Natural killer cell (primary cell): ENCODE data around the gene CDC27. TPM values are rescaled to one million over a fixed set of nuclear protein-coding genes. Genes with fewer than 3 reads are reported as not detected.
"Not testable (repeated sequence)": the region's sequence is repeated elsewhere in the genome, so short reads cannot be mapped to it uniquely, and the experiment has no call there.

Source experiments
- ATAC-seq, 3 donors: fragments of 150-1000 bp in 2 of 3; fragments of 200-7000 bp in 1 of 3; cut with Tn5 transposase; 1 replicate in 1 of 3; 2 replicates in 2 of 3; pipeline ENCODE4 v1.10.0; 2021; ENCODE audit warnings: mild to moderate bottlenecking in 2 of 3, moderate library complexity in 2 of 3
- DNase-seq, 2 donors: peaks; one replicate each; pipeline versions ENCODE4 v3.0.0 to v3.0.0-alpha.2; 2013 to 2021; ENCODE audit warnings: mixed read lengths in 1 of 2
- H3K27ac ChIP-seq: one replicate; pipeline ENCODE4 v1.5.1; 2013; ENCODE audit warnings: mild to moderate bottlenecking, low read length
- H3K27me3 ChIP-seq: one replicate; pipeline ENCODE4 v1.6.1; 2013; ENCODE audit warnings: low read length; ENCODE audit not compliant: control insufficient read depth, insufficient read depth
- H3K36me3 ChIP-seq: one replicate; pipeline ENCODE4 v1.6.1; 2013; ENCODE audit warnings: low read length; ENCODE audit not compliant: control insufficient read depth, insufficient read depth
- H3K4me1 ChIP-seq: one replicate; pipeline ENCODE4 v1.6.1; 2013; ENCODE audit warnings: low read length; ENCODE audit not compliant: control insufficient read depth, insufficient read depth
- H3K4me3 ChIP-seq: one replicate; pipeline ENCODE4 v1.5.1; 2013; ENCODE audit warnings: low read length
- H3K9me3 ChIP-seq: one replicate; pipeline ENCODE4 v1.6.1; 2013; ENCODE audit warnings: low read length; ENCODE audit not compliant: control insufficient read depth, insufficient read depth
- H3K27ac Mint-ChIP-seq, 2 donors: one replicate each; pipeline ENCODE4 v1.8.0; 2022; ENCODE audit warnings: mild to moderate bottlenecking in 2 of 2, mixed read lengths in 2 of 2, moderate library complexity in 1 of 2
- H3K27me3 Mint-ChIP-seq, 2 donors: one replicate each; pipeline ENCODE4 v1.8.0; 2022; ENCODE audit warnings: low read depth in 2 of 2, mixed read lengths in 2 of 2
- H3K36me3 Mint-ChIP-seq: one replicate; pipeline ENCODE4 v1.8.0; 2022; ENCODE audit warnings: mixed read lengths
- H3K4me1 Mint-ChIP-seq, 2 donors: one replicate each; pipeline ENCODE4 v1.8.0; 2022; ENCODE audit warnings: mixed read lengths in 2 of 2
- H3K4me3 Mint-ChIP-seq: one replicate; pipeline ENCODE4 v1.8.0; 2022; ENCODE audit warnings: mild to moderate bottlenecking, moderate library complexity, mixed read lengths
- H3K9me3 Mint-ChIP-seq, 2 donors: one replicate each; pipeline ENCODE4 v1.8.0; 2022; ENCODE audit warnings: mixed read lengths in 2 of 2
- CTCF ChIP-seq: fragments of 200-600 bp; IDR thresholded peaks from one replicate; pipeline ENCODE4 v1.8.0; 2022; ENCODE audit warnings: antibody characterized with exemption
- WGBS: methylation state at CpG from one replicate; pipeline ENCODE4 v1.1.7; 2013; ENCODE audit warnings: missing lambda C conversion rate; ENCODE audit not compliant: insufficient coverage; 5-methylcytosine and 5-hydroxymethylcytosine counted together
- intact Hi-C: fragments of 100-400 bp; cut with micrococcal nuclease; formaldehyde crosslinking; loops from one replicate; pipeline ENCODE4 v1.14.2; 2022
- total RNA-seq, 4 donors: library from RNA; stranded (reverse); fragments of 120-200 nt in 1 of 4; gene quantifications; one replicate each; pipeline versions ENCODE4 v1.2.3 to v1.2.4, GENCODE V29; 2013 to 2022

Gene CDC27
- total RNA-seq, 3 donors from 2014 or later (not counting 1 experiment from before 2014, with no cell fraction given) = 77.3 to 87.3 (median 78.8) TPM

GRCh38 chr17:47085736-47086135, 103.4 kb downstream of the CDC27 start:
- H3K27me3 Mint-ChIP-seq = no peaks in the 10 kb centered on the region
- intact Hi-C loops = no loop called here
- Histone ChIP-seq H3K27me3 (no peaks in the 10 kb centered on the region), H3K4me1 (no peaks in the 10 kb centered on the region), H3K9me3 (no peaks in the 10 kb centered on the region), H3K27ac (no peak overlapping the region), H3K36me3 (no peaks in the 10 kb centered on the region), H3K4me3 (no peak overlapping the region)
- peaks cover 12 to 34% of the 10 kb centered on the region in 2 donors for H3K4me1 Mint-ChIP-seq
- H3K36me3 Mint-ChIP-seq = no peaks in the 10 kb centered on the region
- no peak for DNase-seq
- no CpG with 5 or more reads among the region's 1 CpG for WGBS
- no peak overlapping the region for H3K4me3 Mint-ChIP-seq
- H3K27ac Mint-ChIP-seq = no peak overlapping the region
- no peaks in the 10 kb centered on the region for H3K9me3 Mint-ChIP-seq
- ATAC-seq = no peak
- TF ChIP-seq CTCF = no peak

GRCh38 chr17:47078801-47079200, 110.3 kb downstream of the CDC27 start:
- no peak for DNase-seq
- Histone ChIP-seq H3K27me3 (no peaks in the 10 kb centered on the region), H3K4me1 (no peaks in the 10 kb centered on the region), H3K4me3 (no peak overlapping the region), H3K9me3 (no peaks in the 10 kb centered on the region), H3K36me3 (no peaks in the 10 kb centered on the region), H3K27ac (no peak overlapping the region)
- H3K27ac Mint-ChIP-seq = no peak overlapping the region
- no peak for ATAC-seq
- H3K27me3 Mint-ChIP-seq = no peaks in the 10 kb centered on the region
- WGBS = no CpG with 5 or more reads among the region's 3 CpGs
- no peak overlapping the region for H3K4me3 Mint-ChIP-seq
- H3K9me3 Mint-ChIP-seq = no peaks in the 10 kb centered on the region
- H3K36me3 Mint-ChIP-seq = no peaks in the 10 kb centered on the region
- intact Hi-C loops = no loop called here
- no peak for TF ChIP-seq CTCF
- peaks cover 2 to 11% of the 10 kb centered on the region in 2 donors for H3K4me1 Mint-ChIP-seq

- no peak for TF ChIP-seq CTCF
- H3K27me3 Mint-ChIP-seq = no peaks in the 10 kb centered on the region
- DNase-seq (no peak), ATAC-seq (no peak)
- H3K4me1 Mint-ChIP-seq = peaks cover 0 to 14% of the 10 kb centered on the region in 2 donors
- no peak overlapping the region for H3K27ac Mint-ChIP-seq
- no peaks in the 10 kb centered on the region for H3K36me3 Mint-ChIP-seq
- H3K4me3 ChIP-seq = no peak overlapping the region
- no peaks in the 10 kb centered on the region for H3K4me1 ChIP-seq
- H3K27me3 ChIP-seq = no peaks in the 10 kb centered on the region
- no peaks in the 10 kb centered on the region for H3K36me3 ChIP-seq
- intact Hi-C loops = no loop called here
- no peaks in the 10 kb centered on the region for H3K9me3 Mint-ChIP-seq
- 94% methylated on average over 2 of the region's 2 CpGs for WGBS
- no peak overlapping the region for H3K27ac ChIP-seq
- H3K9me3 ChIP-seq = no peaks in the 10 kb centered on the region
- no peak overlapping the region for H3K4me3 Mint-ChIP-seq
Observed at GRCh38 chr17:47077576-47077975, 111.5 kb downstream of the CDC27 start.

GRCh38 chr17:47076171-47076570, 112.9 kb downstream of the CDC27 start:
- H3K27ac ChIP-seq = no peak overlapping the region
- Mint-ChIP-seq H3K27ac (no peak overlapping the region), H3K36me3 (no peaks in the 10 kb centered on the region), H3K4me3 (no peak overlapping the region), H3K27me3 (no peaks in the 10 kb centered on the region), H3K4me1 (peaks cover 3 to 16% of the 10 kb centered on the region in 2 donors), H3K9me3 (no peaks in the 10 kb centered on the region)
- intact Hi-C loops = no loop called here
- H3K4me3 ChIP-seq = no peak overlapping the region
- no peak for ATAC-seq
- WGBS = 100% methylated on average over 1 of the region's 1 CpG
- DNase-seq = no peak
- no peaks in the 10 kb centered on the region for H3K36me3 ChIP-seq
- H3K9me3 ChIP-seq = no peaks in the 10 kb centered on the region
- peaks cover 8% of the 10 kb centered on the region for H3K4me1 ChIP-seq
- no peak for TF ChIP-seq CTCF
- H3K27me3 ChIP-seq = no peaks in the 10 kb centered on the region

- H3K9me3 ChIP-seq, H3K36me3 Mint-ChIP-seq, H3K4me1 ChIP-seq, H3K27me3 ChIP-seq, H3K27ac ChIP-seq, H3K4me3 ChIP-seq, ATAC-seq, DNase-seq, H3K9me3 Mint-ChIP-seq, H3K36me3 ChIP-seq, intact Hi-C loops, H3K27ac Mint-ChIP-seq, H3K27me3 Mint-ChIP-seq, H3K4me3 Mint-ChIP-seq: not testable (repeated sequence)
- H3K4me1 Mint-ChIP-seq = peaks cover 12 to 23% of the 10 kb centered on the region in 2 donors
- WGBS = 100% methylated on average over 1 of the region's 1 CpG
Observed at GRCh38 chr17:47074361-47074760, 114.7 kb downstream of the CDC27 start.
